Psoas muscle (tissue), 8 donors: Measurements from ENCODE around the gene OSTC. TPM values are rescaled to one million over a fixed set of nuclear protein-coding genes. Genes with fewer than 3 reads are reported as not detected.

Experiments used
- ATAC-seq, 4 donors: fragments of 200-7000 bp; cut with Tn5 transposase; one replicate each; pipeline ENCODE4 v1.9.1; 2020; ENCODE audit warnings: moderate library complexity in 3 of 4, mild to moderate bottlenecking in 2 of 4
- DNase-seq, 2 donors: peaks; one replicate each; pipeline ENCODE4 v3.0.0-alpha.2; 2020
- H3K27ac ChIP-seq: fragments of 200-600 bp; one replicate; pipeline ENCODE4 v1.8.0; 2022
- H3K27me3 ChIP-seq, 3 donors: fragments of 200-600 bp in 1 of 3; one replicate each; pipeline versions ENCODE4 v1.6.1 to v1.8.0; 2013 to 2022; ENCODE audit warnings: low read length in 2 of 3, mild to moderate bottlenecking in 2 of 3, moderate library complexity in 1 of 3; ENCODE audit not compliant: insufficient read depth in 3 of 3
- H3K36me3 ChIP-seq, 2 donors: fragments of 200-600 bp in 1 of 2; one replicate each; pipeline versions ENCODE4 v1.6.1 to v1.8.0; 2013 to 2022; ENCODE audit warnings: low read depth in 1 of 2, mild to moderate bottlenecking in 1 of 2, moderate library complexity in 1 of 2; ENCODE audit not compliant: insufficient read depth in 1 of 2
- H3K4me1 ChIP-seq: fragments of 200-600 bp; one replicate; pipeline ENCODE4 v1.8.0; 2022
- H3K4me3 ChIP-seq: fragments of 200-600 bp; one replicate; pipeline ENCODE4 v1.8.0; 2022; ENCODE audit warnings: mild to moderate bottlenecking
- H3K9me3 ChIP-seq: fragments of 200-600 bp; one replicate; pipeline ENCODE4 v1.8.0; 2022
- CTCF ChIP-seq: fragments of 200-600 bp; IDR thresholded peaks from one replicate; pipeline ENCODE4 v1.8.0; 2022; ENCODE audit warnings: antibody characterized with exemption
- WGBS, 3 donors: extraction: QIAGEN DNeasy Blood & Tissue Kit; methylation state at CpG; one replicate each; pipeline versions ENCODE4 v1.1.6 to v1.1.7; 2013; 5-methylcytosine and 5-hydroxymethylcytosine counted together
- intact Hi-C, 2 donors: fragments of 100-400 bp; cut with DNase I; formaldehyde crosslinking; loops; one replicate each; pipeline versions ENCODE4 v1.11.0 to v1.14.2; 2022
- long read RNA-seq, 2 donors: library from polyadenylated mRNA; unstranded; transcript quantifications; one replicate each; pipeline ENCODE4 v2.0.0, GENCODE V29; 2021
- polyA plus RNA-seq, 3 donors: library from polyadenylated mRNA; stranded (reverse); fragments of 200-250 nt; gene quantifications; one replicate each; pipeline ENCODE4 v1.2.3, GENCODE V29; 2013
- total RNA-seq, 4 donors: library from RNA; stranded (reverse); fragmentation: NEBNext Ultra II Directional in 2 of 4; extraction: Animal tissue kit (Norgen Biotek cat#: 25700) in 2 of 4; gene quantifications; one replicate each; pipeline versions ENCODE4 v1.2.1 to v1.2.4, GENCODE V29; 2021 to 2023
- donor health status: healthy with polysubstance abuse.
- donor health status: DM: no; HTN: no; CAD: no; lungs with moderate emphysema.
- donor health status: Bipolar disorder and iron deficiency.
- donor health status: healthy.
- donor health status: DM: yes; HTN: yes; CAD: no.
- donor health status: DM: no; HTN: no; CAD: no.
- donor health status: DM: no; HTN: no; CAD: no.
- donor health status: DM: yes; HTN: yes; CAD: no.

Gene OSTC
- 10 to 100 TPM; 17.6 to 29.8 (median 21.2) TPM for total RNA-seq
- 10 to 100 TPM; 34.6 to 86.3 (median 51.0) TPM for polyA plus RNA-seq
- long read RNA-seq, donor 1, transcript OSTC-201 (4 exons, 1,077 nt) = major isoform, 16 of 18 reads
- long read RNA-seq, donor 1, partial matches to known transcripts = 0 of 18 reads
- long read RNA-seq, donor 1, other reads (novel, unspliced or antisense) = 2 of 18 reads
- long read RNA-seq, donor 2, transcript OSTC-201 (4 exons, 1,077 nt) = major isoform, 32 of 35 reads
- long read RNA-seq, donor 2, partial matches to known transcripts = 0 of 35 reads
- long read RNA-seq, donor 2, other reads (novel, unspliced or antisense) = 3 of 35 reads

DNA sequence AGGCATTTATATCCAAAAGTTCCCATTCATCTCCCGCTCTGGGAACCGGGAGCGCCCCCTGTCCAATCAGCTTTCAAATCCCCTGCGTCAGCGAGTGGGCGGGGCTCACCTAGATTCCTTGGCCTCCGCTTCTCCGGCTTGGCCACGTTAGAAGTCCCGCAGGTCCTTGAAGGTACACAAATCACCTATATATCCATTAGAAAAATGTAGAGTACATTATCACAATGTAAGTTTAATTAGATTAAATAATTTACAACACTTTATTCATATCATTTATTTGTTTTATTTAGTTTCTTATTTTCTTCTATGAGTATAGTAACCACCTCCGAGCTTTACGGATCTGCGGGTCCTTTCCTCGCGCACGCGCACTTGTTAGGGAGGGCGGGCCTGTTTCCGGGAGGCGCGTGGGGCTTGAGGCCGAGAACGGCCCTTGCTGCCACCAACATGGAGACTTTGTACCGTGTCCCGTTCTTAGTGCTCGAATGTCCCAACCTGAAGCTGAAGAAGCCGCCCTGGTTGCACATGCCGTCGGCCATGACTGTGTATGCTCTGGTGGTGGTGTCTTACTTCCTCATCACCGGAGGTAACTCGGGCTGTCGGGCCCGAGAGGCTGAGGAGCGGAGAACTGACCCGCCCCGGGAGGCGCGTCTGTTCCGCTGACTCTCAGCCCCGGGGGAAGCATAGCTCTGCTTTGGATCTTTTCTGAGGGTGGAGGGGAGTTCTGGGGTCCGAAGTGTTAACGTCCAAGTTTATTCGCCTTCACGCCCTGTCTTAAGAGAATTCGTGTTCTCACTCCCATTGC is at the start of gene OSTC:
TSS of gene OSTC (plus strand) at position 388 of the 802 bp plus-strand sequence. CDS start at position 445, 57 bp downstream.
- Histone ChIP-seq H3K4me1 (peaks cover 12% of the 10 kb centered on the region), H3K9me3 (no peaks in the 10 kb centered on the region), H3K4me3 (peak within 1 kb of the TSS; percentile 99), H3K36me3 (peaks cover 0 to 1% of the 10 kb centered on the region in 2 donors), H3K27ac (peak within 1 kb of the TSS; percentile 93), H3K27me3 (no peaks in the 10 kb centered on the region)
- peak; percentile 98 to 99 (median 98) for ATAC-seq
- 0% methylated on average over 45 of the region's 45 CpGs for WGBS, 3 donors
- intact Hi-C loops = loop anchor here in 1 of 2 donors (1.0 kb wide), 1 partner anchor 30 kb away; the partner anchor contains the start of gene RPL34
- TF ChIP-seq CTCF = no peak
- DNase-seq = peak; percentile 95 to 97

- H3K27me3 ChIP-seq = no peaks in the 10 kb centered on the region
- DNase-seq (no peak), ATAC-seq (no peak)
- H3K27ac ChIP-seq = no peak overlapping the region
- H3K4me3 ChIP-seq = no peak overlapping the region
- 76 to 79% (median 79%) methylated on average over 3 of the region's 3 CpGs for WGBS, 3 donors
- H3K9me3 ChIP-seq = no peaks in the 10 kb centered on the region
- no peaks in the 10 kb centered on the region for H3K4me1 ChIP-seq
- no peaks in the 10 kb centered on the region for H3K36me3 ChIP-seq
- intact Hi-C loops = no loop called here
- TF ChIP-seq CTCF = no peak
Measured at GRCh38 chr4:108601106-108601505, 49.3 kb upstream of the OSTC start.

DNA sequence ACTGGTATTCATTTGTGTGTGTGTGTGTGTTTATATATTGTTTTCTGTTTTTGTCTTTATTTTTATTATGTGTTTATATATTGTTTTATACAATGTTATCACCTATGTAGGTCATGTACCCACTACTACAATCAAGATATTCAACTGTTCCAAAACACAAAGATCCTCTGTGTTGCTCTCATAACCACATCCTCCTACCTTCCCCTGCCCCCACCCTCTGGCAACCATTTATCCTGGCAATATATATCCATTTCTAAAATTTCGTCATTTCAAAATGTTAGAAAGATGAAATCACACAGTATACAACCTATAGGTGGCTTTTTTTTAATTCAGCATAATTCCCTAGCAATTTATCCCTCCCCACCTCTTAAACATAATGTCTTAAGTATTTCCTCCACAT is 48.9 kb upstream of the OSTC start:
- Histone ChIP-seq H3K27me3 (no peaks in the 10 kb centered on the region), H3K9me3 (no peaks in the 10 kb centered on the region), H3K4me3 (no peak overlapping the region), H3K36me3 (no peaks in the 10 kb centered on the region), H3K4me1 (no peaks in the 10 kb centered on the region), H3K27ac (no peak overlapping the region)
- no peak for DNase-seq
- no peak for TF ChIP-seq CTCF
- intact Hi-C loops = no loop called here
- 64 to 78% (median 75%) methylated on average over 1 of the region's 1 CpG for WGBS, 3 donors
- no peak for ATAC-seq

GRCh38 chr4:108602163-108602562 is 48.2 kb upstream of the OSTC start:
- intact Hi-C loops = no loop called here

More at GRCh38 chr4:108602163-108602562, 48.2 kb upstream of the OSTC start:
- ATAC-seq = no peak
- H3K27ac ChIP-seq = no peak overlapping the region
- no peak for TF ChIP-seq CTCF
- DNase-seq = no peak
- no peak overlapping the region for H3K4me3 ChIP-seq
- H3K27me3 ChIP-seq = no peaks in the 10 kb centered on the region
- H3K9me3 ChIP-seq = no peaks in the 10 kb centered on the region
- WGBS, 3 donors = 48 to 61% (median 52%) methylated on average over 3 of the region's 3 CpGs
- no peaks in the 10 kb centered on the region for H3K4me1 ChIP-seq
- no peaks in the 10 kb centered on the region for H3K36me3 ChIP-seq
